HCT116 (cell line): ENCODE measurements around the gene SNCA. TPM values are rescaled to one million over a fixed set of nuclear protein-coding genes. Genes with fewer than 3 reads are reported as not detected.

ENCODE experiments used
- ATAC-seq: fragments of 200-7000 bp; cut with Tn5 transposase; 2 replicates; pipeline ENCODE4 v1.9.1; 2020; ENCODE audit warnings: mild to moderate bottlenecking, moderate library complexity
- BruUV-seq: library from RNA; stranded (reverse); fragments of 400-500 nt; replicated peaks from 2 replicates; lab custom pipeline; 2021; lab: Mats Ljungman, UMichigan
- CTCF ChIA-PET: fragments of 300-600 bp; sonication (Branson Sonifier 250); formaldehyde crosslinking; loops from one replicate; lab custom pipeline; 2021; ENCODE audit warnings: antibody characterized with exemption; lab: Charles Lee
- POLR2A ChIA-PET: fragments of 300-600, 350-600 bp; sonication (Branson Sonifier 250); formaldehyde crosslinking; loops from one replicate; lab custom pipeline; 2021; ENCODE audit warnings: antibody characterized with exemption; lab: Charles Lee
- RAD21 ChIA-PET, 2 experiments: fragments of 300-600 bp; sonication (Branson Sonifier 250); formaldehyde crosslinking; loops; one replicate each; lab custom pipeline; 2023; ENCODE audit warnings: low total read pairs in 2 of 2; ENCODE audit not compliant: uncharacterized antibody in 2 of 2, unreplicated experiment in 2 of 2, low non-redundant PET in 1 of 2; lab: Charles Lee
- DNase-seq: peaks from one replicate; pipeline ENCODE4 v3.0.0-alpha.2; 2010; ENCODE audit warnings: low read depth, low spot score
- H2AFZ ChIP-seq: fragments of 200-600 bp; shearing (Covaris generic), sonication (generic); 2 replicates; pipeline ENCODE4 v1.6.1; 2017; ENCODE audit warnings: low read depth, mixed run types, mixed read lengths, antibody characterized with exemption, low read length; ENCODE audit not compliant: poor library complexity, severe bottlenecking
- H3K27ac ChIP-seq: 2 replicates; pipeline ENCODE4 v1.5.1; 2012; ENCODE audit warnings: low read depth, low read length
- H3K27me3 ChIP-seq: fragments of 200-600 bp; sonication (generic); 2 replicates; pipeline ENCODE4 v1.6.1; 2016; ENCODE audit warnings: mixed run types, low read length, mixed read lengths; ENCODE audit not compliant: insufficient read depth
- H3K36me3 ChIP-seq, 2 experiments: fragments of 200-500 bp in 1 of 2; fragments of 200-600 bp in 1 of 2; sonication (Bioruptor generic) in 1 of 2; sonication (generic) in 1 of 2; 2 replicates each; pipeline versions ENCODE4 v1.5.1 to v1.6.1; 2014 to 2016; ENCODE audit warnings: low read length in 2 of 2, inconsistent platforms in 1 of 2, mixed read lengths in 1 of 2, mixed run types in 1 of 2; ENCODE audit not compliant: insufficient read depth in 2 of 2, control insufficient read depth in 1 of 2
- H3K4me1 ChIP-seq, 2 experiments: fragments of 200-600 bp in 1 of 2; sonication (generic) in 1 of 2; 2 replicates each; pipeline versions ENCODE4 v1.5.1 to v1.6.1; 2012 to 2017; ENCODE audit warnings: low read length in 2 of 2, inconsistent platforms in 1 of 2, mild to moderate bottlenecking in 1 of 2, mixed read lengths in 1 of 2, mixed run types in 1 of 2, moderate library complexity in 1 of 2; ENCODE audit not compliant: insufficient read depth in 2 of 2, control insufficient read depth in 1 of 2
- H3K4me2 ChIP-seq: fragments of 200-600 bp; sonication (generic); 2 replicates; pipeline ENCODE4 v1.6.1; 2017; ENCODE audit warnings: mixed run types, low read length, mixed read lengths
- H3K4me3 ChIP-seq, 2 experiments: fragments of 200-600 bp in 1 of 2; sonication (generic) in 1 of 2; replicated peaks in 1 of 2; 2 replicates each; pipeline ENCODE4 v1.5.1; 2011 to 2016; ENCODE audit warnings: low read length in 2 of 2, control low read depth in 1 of 2, low read depth in 1 of 2, mild to moderate bottlenecking in 1 of 2, mixed read lengths in 1 of 2, mixed run types in 1 of 2
- H3K79me2 ChIP-seq: fragments of 200-600 bp; sonication (generic); 2 replicates; pipeline ENCODE4 v1.6.1; 2017; ENCODE audit warnings: mild to moderate bottlenecking, mixed run types, low read length, moderate library complexity, mixed read lengths; ENCODE audit not compliant: insufficient read depth
- H3K9ac ChIP-seq: fragments of 200-600 bp; sonication (generic); 2 replicates; pipeline ENCODE4 v1.6.1; 2016; ENCODE audit warnings: low read length, mixed read lengths
- H3K9me2 ChIP-seq: fragments of 200-600 bp; sonication (generic), shearing (Covaris generic); 2 replicates; pipeline ENCODE4 v1.6.1; 2017; ENCODE audit warnings: mixed run types, mild to moderate bottlenecking, moderate library complexity; ENCODE audit not compliant: insufficient read depth
- H3K9me3 ChIP-seq, 2 experiments: fragments of 200-500 bp in 1 of 2; fragments of 200-600 bp in 1 of 2; sonication (Bioruptor generic) in 1 of 2; sonication (generic) in 1 of 2; 2 replicates each; pipeline ENCODE4 v1.6.1; 2014 to 2017; ENCODE audit warnings: low read length in 2 of 2, mixed read lengths in 2 of 2, inconsistent platforms in 1 of 2, low read depth in 1 of 2, mild to moderate bottlenecking in 1 of 2, mixed run types in 1 of 2, moderate library complexity in 1 of 2; ENCODE audit not compliant: control insufficient read depth in 1 of 2, insufficient read depth in 1 of 2
- H4K20me1 ChIP-seq: fragments of 200-600 bp; sonication (generic), shearing (Covaris generic); 2 replicates; pipeline ENCODE4 v1.6.1; 2017; ENCODE audit warnings: mixed run types, mild to moderate bottlenecking, moderate library complexity; ENCODE audit not compliant: insufficient read depth
- CBX3 ChIP-seq: IDR thresholded peaks from 2 replicates; pipeline ENCODE4 v1.6.1; 2012; ENCODE audit warnings: low read depth
- EGR1 ChIP-seq: IDR thresholded peaks from 2 replicates; pipeline ENCODE4 v1.6.1; 2012; ENCODE audit warnings: low read depth
- ELF1 ChIP-seq: IDR thresholded peaks from 2 replicates; pipeline ENCODE4 v1.6.1; 2012; ENCODE audit warnings: low read depth, borderline replicate concordance
- EZH2 ChIP-seq: fragments of 200-600 bp; sonication (generic); IDR thresholded peaks from 2 replicates; pipeline ENCODE4 v1.6.1; 2017; ENCODE audit warnings: antibody characterized with exemption, mixed run types
- FOSL1 ChIP-seq: IDR thresholded peaks from 2 replicates; pipeline ENCODE4 v1.6.1; 2012; ENCODE audit warnings: low read depth
- POLR2AphosphoS5 ChIP-seq: IDR thresholded peaks from 2 replicates; pipeline ENCODE4 v1.6.1; 2011; ENCODE audit warnings: mild to moderate bottlenecking, low read depth, low read length, moderate library complexity
- RAD21 ChIP-seq: IDR thresholded peaks from 2 replicates; pipeline ENCODE4 v1.6.1; 2012; ENCODE audit warnings: low read depth, mild to moderate bottlenecking
- SRF ChIP-seq: IDR thresholded peaks from 2 replicates; pipeline ENCODE4 v1.6.1; 2012; ENCODE audit warnings: low read depth
- TCF7L2 ChIP-seq: IDR thresholded peaks from 2 replicates; pipeline ENCODE4 v1.7.0; 2011; ENCODE audit warnings: borderline replicate concordance, inconsistent platforms; ENCODE audit not compliant: insufficient read depth, insufficient read length; ENCODE audit errors: extremely low read depth
- YY1 ChIP-seq: IDR thresholded peaks from 2 replicates; pipeline ENCODE4 v1.6.1; 2011; ENCODE audit warnings: low read length, low read depth, moderate library complexity, mild to moderate bottlenecking; ENCODE audit not compliant: insufficient replicate concordance; ENCODE audit errors: extremely low read depth
- intact Hi-C: fragments of 100-400 bp; cut with micrococcal nuclease; formaldehyde crosslinking; loops from 2 replicates; pipeline ENCODE4 v1.10.0; 2022
- total RNA-seq: library from RNA; stranded (reverse); gene quantifications from one replicate; pipeline ENCODE4 v1.2.1, GENCODE V29; 2021; ENCODE audit not compliant: unreplicated experiment
- TF ChIP-seq, protein P1 (sequence below): IDR thresholded peaks from 2 replicates; pipeline ENCODE4 v1.6.1; 2011; ENCODE audit warnings: mild to moderate bottlenecking, low read length, moderate library complexity; ENCODE audit not compliant: insufficient replicate concordance; ENCODE audit errors: extremely low read depth
- TF ChIP-seq, protein P2 (sequence below): IDR thresholded peaks from 2 replicates; pipeline ENCODE4 v1.6.1; 2012
- TF ChIP-seq, protein P3 (sequence below): IDR thresholded peaks from 2 replicates; pipeline ENCODE4 v1.6.1; 2012; ENCODE audit warnings: low read depth
- TF ChIP-seq, protein P4 (sequence below), 3 experiments: fragments of 200-600 bp in 1 of 3; sonication (generic) in 1 of 3; IDR thresholded peaks in 2 of 3; conservative IDR thresholded peaks in 1 of 3; 2 replicates each; pipeline ENCODE4 v1.5.1; 2012 to 2017; ENCODE audit warnings: low read depth in 2 of 3, low read length in 2 of 3, antibody characterized with exemption in 1 of 3, borderline replicate concordance in 1 of 3, control low read depth in 1 of 3, mild to moderate bottlenecking in 1 of 3, mixed read lengths in 1 of 3, mixed run types in 1 of 3, moderate library complexity in 1 of 3; ENCODE audit not compliant: insufficient read depth in 1 of 3
- TF ChIP-seq, protein P5 (sequence below): IDR thresholded peaks from 2 replicates; pipeline ENCODE4 v1.6.1; 2012

Gene SNCA
- total RNA-seq, 1 experiment from 2014 or later = 1.0 TPM

DNA sequence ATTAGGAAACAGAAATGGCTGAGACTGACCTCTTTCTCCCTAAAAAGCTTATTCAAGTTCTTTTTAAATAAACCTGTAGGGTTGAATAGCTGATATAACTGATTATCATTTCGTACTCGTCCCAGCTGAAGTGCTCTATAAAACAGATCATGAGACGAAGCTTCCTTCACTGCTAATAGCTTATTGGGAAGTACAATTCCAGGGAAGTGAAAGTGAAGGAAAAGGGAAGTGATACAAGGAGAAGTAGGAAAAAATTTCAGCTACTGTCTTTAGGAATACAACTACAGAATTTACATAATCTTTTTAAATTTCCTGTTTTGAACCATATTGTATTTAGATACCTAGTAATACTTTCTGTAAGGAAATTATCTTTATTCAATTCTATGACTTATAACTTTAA, 103.0 kb downstream of the SNCA start (continued):
- TF ChIP-seq TCF7L2 = no peak
- TF ChIP-seq, all 23 proteins: peak for 0

DNA sequence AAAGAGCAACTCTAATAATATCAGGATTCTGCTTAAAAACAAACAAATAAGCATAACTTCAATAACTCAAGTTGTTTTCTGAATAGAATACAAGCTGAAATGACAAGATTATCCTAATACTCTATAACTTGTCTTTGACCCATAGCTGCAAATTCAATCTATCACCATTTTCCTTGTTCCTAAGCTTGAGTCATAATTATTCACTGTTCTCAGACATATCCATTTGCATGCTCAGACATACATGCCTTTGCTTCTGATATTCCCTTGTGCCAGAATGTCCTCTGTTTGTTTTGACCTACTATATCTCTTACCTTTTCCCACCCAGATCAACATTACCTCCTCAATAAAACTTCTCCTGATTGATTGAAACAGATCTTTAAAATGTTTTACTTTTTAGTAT, 109.7 kb downstream of the SNCA start:
- H3K9me2 ChIP-seq = no peaks in the 10 kb centered on the region
- RAD21 ChIA-PET = no interaction called here
- no peak overlapping the region for H3K27ac ChIP-seq
- no peaks in the 10 kb centered on the region for H3K36me3 ChIP-seq
- no peaks in the 10 kb centered on the region for H3K4me1 ChIP-seq
- H4K20me1 ChIP-seq = no peaks in the 10 kb centered on the region
- H3K9me3 ChIP-seq = no peaks in the 10 kb centered on the region
- BruUV-seq = no TSS peak
- ATAC-seq (no peak), DNase-seq (no peak)
- H3K9ac ChIP-seq = no peak overlapping the region
- no peak overlapping the region for H3K4me2 ChIP-seq
- H3K79me2 ChIP-seq = no peaks in the 10 kb centered on the region
- H3K4me3 ChIP-seq = no peak overlapping the region
- no peak overlapping the region for H2AFZ ChIP-seq
- H3K27me3 ChIP-seq = no peaks in the 10 kb centered on the region
- TF ChIP-seq EGR1 (no peak), POLR2AphosphoS5 (no peak), SRF (no peak), ELF1 (no peak), YY1 (no peak), EZH2 (no peak), RAD21 (no peak), CBX3 (no peak), FOSL1 (no peak)
- TF ChIP-seq, protein P1, sequence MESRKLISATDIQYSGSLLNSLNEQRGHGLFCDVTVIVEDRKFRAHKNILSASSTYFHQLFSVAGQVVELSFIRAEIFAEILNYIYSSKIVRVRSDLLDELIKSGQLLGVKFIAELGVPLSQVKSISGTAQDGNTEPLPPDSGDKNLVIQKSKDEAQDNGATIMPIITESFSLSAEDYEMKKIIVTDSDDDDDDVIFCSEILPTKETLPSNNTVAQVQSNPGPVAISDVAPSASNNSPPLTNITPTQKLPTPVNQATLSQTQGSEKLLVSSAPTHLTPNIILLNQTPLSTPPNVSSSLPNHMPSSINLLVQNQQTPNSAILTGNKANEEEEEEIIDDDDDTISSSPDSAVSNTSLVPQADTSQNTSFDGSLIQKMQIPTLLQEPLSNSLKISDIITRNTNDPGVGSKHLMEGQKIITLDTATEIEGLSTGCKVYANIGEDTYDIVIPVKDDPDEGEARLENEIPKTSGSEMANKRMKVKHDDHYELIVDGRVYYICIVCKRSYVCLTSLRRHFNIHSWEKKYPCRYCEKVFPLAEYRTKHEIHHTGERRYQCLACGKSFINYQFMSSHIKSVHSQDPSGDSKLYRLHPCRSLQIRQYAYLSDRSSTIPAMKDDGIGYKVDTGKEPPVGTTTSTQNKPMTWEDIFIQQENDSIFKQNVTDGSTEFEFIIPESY = no peak
- TF ChIP-seq, protein P2, sequence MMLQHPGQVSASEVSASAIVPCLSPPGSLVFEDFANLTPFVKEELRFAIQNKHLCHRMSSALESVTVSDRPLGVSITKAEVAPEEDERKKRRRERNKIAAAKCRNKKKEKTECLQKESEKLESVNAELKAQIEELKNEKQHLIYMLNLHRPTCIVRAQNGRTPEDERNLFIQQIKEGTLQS = no peak
- TF ChIP-seq, protein P3, sequence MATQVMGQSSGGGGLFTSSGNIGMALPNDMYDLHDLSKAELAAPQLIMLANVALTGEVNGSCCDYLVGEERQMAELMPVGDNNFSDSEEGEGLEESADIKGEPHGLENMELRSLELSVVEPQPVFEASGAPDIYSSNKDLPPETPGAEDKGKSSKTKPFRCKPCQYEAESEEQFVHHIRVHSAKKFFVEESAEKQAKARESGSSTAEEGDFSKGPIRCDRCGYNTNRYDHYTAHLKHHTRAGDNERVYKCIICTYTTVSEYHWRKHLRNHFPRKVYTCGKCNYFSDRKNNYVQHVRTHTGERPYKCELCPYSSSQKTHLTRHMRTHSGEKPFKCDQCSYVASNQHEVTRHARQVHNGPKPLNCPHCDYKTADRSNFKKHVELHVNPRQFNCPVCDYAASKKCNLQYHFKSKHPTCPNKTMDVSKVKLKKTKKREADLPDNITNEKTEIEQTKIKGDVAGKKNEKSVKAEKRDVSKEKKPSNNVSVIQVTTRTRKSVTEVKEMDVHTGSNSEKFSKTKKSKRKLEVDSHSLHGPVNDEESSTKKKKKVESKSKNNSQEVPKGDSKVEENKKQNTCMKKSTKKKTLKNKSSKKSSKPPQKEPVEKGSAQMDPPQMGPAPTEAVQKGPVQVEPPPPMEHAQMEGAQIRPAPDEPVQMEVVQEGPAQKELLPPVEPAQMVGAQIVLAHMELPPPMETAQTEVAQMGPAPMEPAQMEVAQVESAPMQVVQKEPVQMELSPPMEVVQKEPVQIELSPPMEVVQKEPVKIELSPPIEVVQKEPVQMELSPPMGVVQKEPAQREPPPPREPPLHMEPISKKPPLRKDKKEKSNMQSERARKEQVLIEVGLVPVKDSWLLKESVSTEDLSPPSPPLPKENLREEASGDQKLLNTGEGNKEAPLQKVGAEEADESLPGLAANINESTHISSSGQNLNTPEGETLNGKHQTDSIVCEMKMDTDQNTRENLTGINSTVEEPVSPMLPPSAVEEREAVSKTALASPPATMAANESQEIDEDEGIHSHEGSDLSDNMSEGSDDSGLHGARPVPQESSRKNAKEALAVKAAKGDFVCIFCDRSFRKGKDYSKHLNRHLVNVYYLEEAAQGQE = no peak
- TF ChIP-seq, protein P4, sequence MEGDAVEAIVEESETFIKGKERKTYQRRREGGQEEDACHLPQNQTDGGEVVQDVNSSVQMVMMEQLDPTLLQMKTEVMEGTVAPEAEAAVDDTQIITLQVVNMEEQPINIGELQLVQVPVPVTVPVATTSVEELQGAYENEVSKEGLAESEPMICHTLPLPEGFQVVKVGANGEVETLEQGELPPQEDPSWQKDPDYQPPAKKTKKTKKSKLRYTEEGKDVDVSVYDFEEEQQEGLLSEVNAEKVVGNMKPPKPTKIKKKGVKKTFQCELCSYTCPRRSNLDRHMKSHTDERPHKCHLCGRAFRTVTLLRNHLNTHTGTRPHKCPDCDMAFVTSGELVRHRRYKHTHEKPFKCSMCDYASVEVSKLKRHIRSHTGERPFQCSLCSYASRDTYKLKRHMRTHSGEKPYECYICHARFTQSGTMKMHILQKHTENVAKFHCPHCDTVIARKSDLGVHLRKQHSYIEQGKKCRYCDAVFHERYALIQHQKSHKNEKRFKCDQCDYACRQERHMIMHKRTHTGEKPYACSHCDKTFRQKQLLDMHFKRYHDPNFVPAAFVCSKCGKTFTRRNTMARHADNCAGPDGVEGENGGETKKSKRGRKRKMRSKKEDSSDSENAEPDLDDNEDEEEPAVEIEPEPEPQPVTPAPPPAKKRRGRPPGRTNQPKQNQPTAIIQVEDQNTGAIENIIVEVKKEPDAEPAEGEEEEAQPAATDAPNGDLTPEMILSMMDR (IDR thresholded peaks at IDR 0.05 in 2 of 3, conservative IDR thresholded peaks at IDR 0.05 in 1 of 3; ENCODE audit: borderline replicate concordance in 1 of 3, insufficient read depth in 1 of 3, low read depth in 2 of 3, low read length in 2 of 3) = no peak
- TF ChIP-seq, protein P5, sequence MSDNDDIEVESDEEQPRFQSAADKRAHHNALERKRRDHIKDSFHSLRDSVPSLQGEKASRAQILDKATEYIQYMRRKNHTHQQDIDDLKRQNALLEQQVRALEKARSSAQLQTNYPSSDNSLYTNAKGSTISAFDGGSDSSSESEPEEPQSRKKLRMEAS = no peak
- CTCF ChIA-PET = no interaction called here
- intact Hi-C loops = no loop called here
- POLR2A ChIA-PET = no interaction called here
